AG09309 (cell line): ENCODE results near the gene TEAD4.

Experiments used
- DNase-seq: peaks from one replicate; pipeline ENCODE4 v3.0.0-alpha.2; 2010; ENCODE audit warnings: low read depth
- H3K4me3 ChIP-seq: 2 replicates; pipeline ENCODE4 v1.5.1; 2011; ENCODE audit warnings: mild to moderate bottlenecking, low read depth, low read length, moderate library complexity; ENCODE audit not compliant: control insufficient read depth
- TF ChIP-seq, protein P1 (sequence below): IDR thresholded peaks from 2 replicates; pipeline ENCODE4 v1.5.1; 2011; ENCODE audit warnings: mild to moderate bottlenecking, low read depth, low read length, inconsistent platforms; ENCODE audit not compliant: insufficient read depth, control insufficient read depth; ENCODE audit errors: missing control alignments

The TEAD4 gene

DNA sequence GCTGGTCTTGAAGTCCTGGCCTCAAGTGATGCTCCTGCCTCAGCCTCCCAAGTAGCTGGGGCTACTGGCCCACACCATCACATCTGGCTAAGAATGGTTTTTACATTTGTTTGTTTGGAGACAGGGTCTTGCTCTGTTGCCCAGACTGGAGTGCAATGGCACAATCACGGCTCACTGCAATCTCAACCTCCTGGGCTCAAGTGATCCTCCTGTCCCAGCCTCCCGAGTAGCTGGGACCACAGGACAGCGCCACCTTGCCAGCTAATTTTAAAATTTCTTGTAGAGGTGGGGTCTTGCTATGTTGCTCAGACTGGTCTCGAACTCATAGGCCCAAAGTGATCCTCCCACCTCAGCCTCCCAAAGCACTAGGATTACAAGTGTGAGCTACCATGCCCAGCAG, 89.3 kb downstream of the TEAD4 start:
- TF ChIP-seq, protein P1, sequence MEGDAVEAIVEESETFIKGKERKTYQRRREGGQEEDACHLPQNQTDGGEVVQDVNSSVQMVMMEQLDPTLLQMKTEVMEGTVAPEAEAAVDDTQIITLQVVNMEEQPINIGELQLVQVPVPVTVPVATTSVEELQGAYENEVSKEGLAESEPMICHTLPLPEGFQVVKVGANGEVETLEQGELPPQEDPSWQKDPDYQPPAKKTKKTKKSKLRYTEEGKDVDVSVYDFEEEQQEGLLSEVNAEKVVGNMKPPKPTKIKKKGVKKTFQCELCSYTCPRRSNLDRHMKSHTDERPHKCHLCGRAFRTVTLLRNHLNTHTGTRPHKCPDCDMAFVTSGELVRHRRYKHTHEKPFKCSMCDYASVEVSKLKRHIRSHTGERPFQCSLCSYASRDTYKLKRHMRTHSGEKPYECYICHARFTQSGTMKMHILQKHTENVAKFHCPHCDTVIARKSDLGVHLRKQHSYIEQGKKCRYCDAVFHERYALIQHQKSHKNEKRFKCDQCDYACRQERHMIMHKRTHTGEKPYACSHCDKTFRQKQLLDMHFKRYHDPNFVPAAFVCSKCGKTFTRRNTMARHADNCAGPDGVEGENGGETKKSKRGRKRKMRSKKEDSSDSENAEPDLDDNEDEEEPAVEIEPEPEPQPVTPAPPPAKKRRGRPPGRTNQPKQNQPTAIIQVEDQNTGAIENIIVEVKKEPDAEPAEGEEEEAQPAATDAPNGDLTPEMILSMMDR = no peak
- no peak overlapping the region for H3K4me3 ChIP-seq
- no peak for DNase-seq

DNA sequence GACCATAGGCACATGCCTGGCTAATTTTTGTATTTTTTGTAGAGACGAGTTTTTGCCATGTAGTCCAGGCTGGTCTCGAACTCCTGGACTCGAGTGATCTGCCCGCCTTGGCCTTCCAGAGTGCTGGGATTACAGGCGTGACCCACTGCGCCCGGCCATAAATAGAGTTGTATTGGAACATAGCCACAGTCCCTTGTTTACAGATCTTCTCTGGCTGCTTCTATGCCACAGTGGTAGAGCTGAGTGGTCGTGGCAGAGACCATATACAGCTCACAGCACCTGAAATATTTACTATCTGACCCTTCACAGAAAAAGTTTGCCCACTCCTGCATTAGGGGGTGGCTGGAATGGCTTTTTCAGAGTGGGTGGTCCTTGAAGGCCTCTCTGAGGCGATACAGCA, 90.0 kb downstream of the TEAD4 start:
- TF ChIP-seq, protein P1 = no peak
- H3K4me3 ChIP-seq = no peak overlapping the region
- no peak for DNase-seq

DNA sequence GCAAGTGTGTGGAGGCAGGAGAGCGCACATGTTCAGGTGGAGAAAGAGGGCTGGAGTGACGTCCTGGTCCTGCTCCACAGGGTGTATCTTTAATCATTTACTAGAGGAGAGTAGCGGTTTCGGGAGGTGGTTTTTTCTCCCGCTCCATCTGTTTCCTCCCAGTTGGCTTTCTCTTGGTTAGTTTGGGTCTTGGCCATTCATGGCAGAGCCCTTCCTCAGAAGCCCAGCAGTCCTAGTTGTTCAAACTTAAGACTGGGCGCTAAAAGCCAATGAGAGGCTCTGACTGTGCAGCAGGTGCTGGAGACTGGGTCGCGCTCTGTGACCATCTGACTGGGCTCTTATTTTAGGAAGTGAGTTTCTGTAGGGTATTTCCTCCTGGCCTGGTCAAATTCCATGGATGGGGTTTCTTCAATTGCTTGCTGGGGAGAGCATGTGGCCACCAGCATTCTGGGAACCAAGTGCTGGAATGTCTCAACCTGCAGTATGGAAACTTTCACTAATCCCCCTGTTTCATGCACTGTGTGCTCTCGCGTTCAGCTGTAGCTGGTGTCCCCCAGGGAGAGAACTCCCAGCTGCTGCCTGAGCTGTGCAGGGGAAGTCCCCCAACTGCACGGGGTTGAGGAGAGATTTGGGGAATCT, 90.5 kb downstream of the TEAD4 start:
- TF ChIP-seq, protein P1 = no peak
- no peak for DNase-seq
- H3K4me3 ChIP-seq = no peak overlapping the region

GRCh38 chr12:3054374-3054773, 95.2 kb downstream of the TEAD4 start:
- TF ChIP-seq, protein P1 = no peak
- no peak for DNase-seq

GRCh38 chr12:3055026-3055703, 96.0 kb downstream of the TEAD4 start:
- TF ChIP-seq, protein P1 = no peak
- DNase-seq = no peak
- H3K4me3 ChIP-seq = no peak overlapping the region

More at GRCh38 chr12:3054374-3054773, 95.2 kb downstream of the TEAD4 start:
- no peak overlapping the region for H3K4me3 ChIP-seq

DNA sequence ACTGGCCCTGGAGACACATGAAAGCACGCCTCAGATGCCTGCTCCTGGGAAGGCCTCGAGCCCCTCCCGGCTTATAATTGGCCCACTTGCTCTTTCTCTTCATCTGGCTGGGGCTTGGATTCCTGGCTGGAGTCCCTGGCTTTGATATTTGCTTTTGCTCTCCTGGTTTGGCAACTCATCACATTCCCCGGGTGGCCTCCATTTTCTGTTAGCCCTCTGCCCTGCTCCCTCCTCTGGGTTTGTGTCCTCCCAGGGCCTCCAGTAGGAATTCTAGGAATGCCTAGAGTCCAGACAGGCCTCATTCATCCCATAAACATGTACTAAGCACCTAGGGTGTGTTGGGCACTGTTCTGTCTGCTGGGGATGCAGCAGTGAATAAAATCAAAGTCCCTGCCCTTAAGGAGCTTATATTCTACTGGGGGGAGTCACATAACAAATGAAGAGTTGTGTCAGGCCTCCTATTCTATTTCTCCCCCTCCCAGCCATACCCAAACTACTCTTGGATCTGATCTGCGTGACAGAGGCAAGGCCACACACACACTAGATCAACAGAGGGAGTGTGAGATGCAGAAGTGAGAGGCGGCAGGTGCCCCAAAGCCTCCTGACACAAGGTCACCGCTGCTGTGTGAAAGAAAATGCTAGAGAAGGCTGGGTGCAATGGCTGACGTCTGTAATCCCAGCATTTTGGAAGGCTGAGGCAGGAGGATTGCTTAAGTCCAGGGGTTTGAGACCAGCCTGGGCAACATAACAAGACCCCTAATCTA, 96.7 kb downstream of the TEAD4 start:
- TF ChIP-seq, protein P1 = no peak
- no peak overlapping the region for H3K4me3 ChIP-seq
- DNase-seq = no peak
